Upper lobe of right lung (tissue), 1 donor: ENCODE measurements around the gene DRG1. TPM values are rescaled to one million over a fixed set of nuclear protein-coding genes. Genes with fewer than 3 reads are reported as not detected.

ENCODE experiments used
- ATAC-seq: fragments of 200-7000 bp; cut with Tn5 transposase; one replicate; pipeline ENCODE4 v1.9.1; 2020; ENCODE audit warnings: mild to moderate bottlenecking, moderate library complexity
- DNase-seq: peaks from one replicate; pipeline ENCODE4 v3.0.0-alpha.2; 2020
- H3K27ac ChIP-seq: fragments of 200-600 bp; one replicate; pipeline ENCODE4 v1.8.0; 2022
- H3K27me3 ChIP-seq: fragments of 200-600 bp; one replicate; pipeline ENCODE4 v1.8.0; 2022; ENCODE audit warnings: mild to moderate bottlenecking
- H3K36me3 ChIP-seq: fragments of 200-600 bp; one replicate; pipeline ENCODE4 v1.8.0; 2022
- H3K4me1 ChIP-seq: fragments of 200-600 bp; one replicate; pipeline ENCODE4 v1.8.0; 2022
- H3K4me3 ChIP-seq: fragments of 200-600 bp; one replicate; pipeline ENCODE4 v1.8.0; 2022; ENCODE audit warnings: mild to moderate bottlenecking
- H3K9me3 ChIP-seq: fragments of 200-600 bp; one replicate; pipeline ENCODE4 v1.8.0; 2022
- CTCF ChIP-seq: fragments of 200-600 bp; IDR thresholded peaks from one replicate; pipeline ENCODE4 v1.8.0; 2022; ENCODE audit warnings: antibody characterized with exemption
- intact Hi-C: fragments of 100-400 bp; cut with DNase I; formaldehyde crosslinking; loops from one replicate; pipeline ENCODE4 v1.11.0; 2022
- total RNA-seq: library from RNA; stranded (reverse); fragmentation: NEBNext Ultra II Directional; extraction: Animal tissue kit (Norgen Biotek cat#: 25700); gene quantifications from one replicate; pipeline ENCODE4 v1.2.1, GENCODE V29; 2021
- donor health status: DM: no; HTN: yes; CAD: no; lungs with severe emphysema.

The DRG1 gene
- total RNA-seq, 1 donor from 2014 or later = 35.5 TPM

- no peaks in the 10 kb centered on the region for H3K27me3 ChIP-seq
- H3K4me1 ChIP-seq = no peaks in the 10 kb centered on the region
- DNase-seq (no peak), ATAC-seq (no peak)
- intact Hi-C loops = no loop called here
- H3K4me3 ChIP-seq = no peak overlapping the region
- H3K27ac ChIP-seq = no peak overlapping the region
- TF ChIP-seq CTCF = no peak
- no peaks in the 10 kb centered on the region for H3K9me3 ChIP-seq
- peaks cover 97% of the 10 kb centered on the region for H3K36me3 ChIP-seq
Observed at GRCh38 chr22:31431950-31432349, 32.5 kb downstream of the DRG1 start.

DNA sequence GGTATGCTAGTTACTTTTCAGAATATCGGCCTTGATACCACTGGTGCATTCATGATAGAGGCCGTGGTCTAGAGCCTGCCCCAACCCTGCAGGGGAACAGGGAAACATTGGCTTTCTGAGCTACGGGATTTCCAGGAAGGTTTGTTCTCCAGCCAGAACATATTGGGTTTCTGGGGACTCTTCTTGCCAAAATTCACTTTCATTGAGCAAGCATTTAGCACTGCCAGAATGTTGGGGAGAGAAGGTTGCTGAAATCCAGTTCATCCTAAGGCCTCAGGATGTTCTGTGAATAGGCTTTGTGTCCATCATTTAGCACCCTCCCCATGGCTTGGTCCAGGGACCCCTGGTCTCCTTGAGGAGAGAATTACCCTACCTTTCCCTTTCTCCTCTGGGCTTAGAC, 36.7 kb downstream of the DRG1 start:
- no peaks in the 10 kb centered on the region for H3K9me3 ChIP-seq
- H3K4me1 ChIP-seq = no peaks in the 10 kb centered on the region
- peaks cover 100% of the 10 kb centered on the region for H3K36me3 ChIP-seq
- H3K4me3 ChIP-seq = no peak overlapping the region
- no peak for TF ChIP-seq CTCF
- H3K27ac ChIP-seq = no peak overlapping the region
- no peaks in the 10 kb centered on the region for H3K27me3 ChIP-seq
- ATAC-seq = no peak
- DNase-seq = no peak
- intact Hi-C loops = no loop called here

GRCh38 chr22:31439808-31440207, 40.4 kb downstream of the DRG1 start:
- H3K27me3 ChIP-seq = no peaks in the 10 kb centered on the region
- H3K4me1 ChIP-seq = no peaks in the 10 kb centered on the region
- ATAC-seq = peak; percentile 30
- H3K9me3 ChIP-seq = no peaks in the 10 kb centered on the region
- no peak overlapping the region for H3K4me3 ChIP-seq
- intact Hi-C loops = no loop called here
- peaks cover 100% of the 10 kb centered on the region for H3K36me3 ChIP-seq
- H3K27ac ChIP-seq = no peak overlapping the region
- DNase-seq = no peak
- TF ChIP-seq CTCF = no peak

DNA sequence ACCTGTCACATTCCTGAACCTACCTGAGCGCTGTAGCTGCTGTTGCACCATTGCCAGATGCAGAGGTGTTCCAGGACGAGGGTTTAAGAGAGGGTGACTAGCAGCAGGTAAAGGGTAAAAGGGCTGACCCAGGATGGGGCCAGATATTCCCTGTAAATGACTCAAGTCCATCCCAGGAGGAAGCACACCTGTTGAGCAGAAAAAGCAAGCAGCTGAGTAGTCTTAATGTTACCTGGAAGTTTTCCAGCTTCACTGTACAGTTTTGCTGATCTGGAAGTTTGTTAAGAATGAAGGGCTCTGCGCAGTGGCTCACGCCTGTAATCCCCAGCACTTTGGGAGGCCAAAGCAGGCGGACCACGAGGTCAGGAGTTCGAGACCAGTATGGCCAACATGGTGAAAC, 41.3 kb downstream of the DRG1 start:
- Histone ChIP-seq H3K36me3 (peaks cover 99% of the 10 kb centered on the region), H3K4me3 (no peak overlapping the region), H3K27me3 (no peaks in the 10 kb centered on the region), H3K4me1 (no peaks in the 10 kb centered on the region), H3K9me3 (no peaks in the 10 kb centered on the region), H3K27ac (no peak overlapping the region)
- intact Hi-C loops = no loop called here
- no peak for TF ChIP-seq CTCF
- DNase-seq (no peak), ATAC-seq (no peak)

- H3K36me3 ChIP-seq = peaks cover 96% of the 10 kb centered on the region
- no peaks in the 10 kb centered on the region for H3K9me3 ChIP-seq
- H3K4me1 ChIP-seq = no peaks in the 10 kb centered on the region
- intact Hi-C loops = no loop called here
- ATAC-seq (no peak), DNase-seq (no peak)
- H3K4me3 ChIP-seq = no peak overlapping the region
- no peak overlapping the region for H3K27ac ChIP-seq
- no peaks in the 10 kb centered on the region for H3K27me3 ChIP-seq
- TF ChIP-seq CTCF = no peak
Observed at GRCh38 chr22:31441652-31442051, 42.2 kb downstream of the DRG1 start.

DNA sequence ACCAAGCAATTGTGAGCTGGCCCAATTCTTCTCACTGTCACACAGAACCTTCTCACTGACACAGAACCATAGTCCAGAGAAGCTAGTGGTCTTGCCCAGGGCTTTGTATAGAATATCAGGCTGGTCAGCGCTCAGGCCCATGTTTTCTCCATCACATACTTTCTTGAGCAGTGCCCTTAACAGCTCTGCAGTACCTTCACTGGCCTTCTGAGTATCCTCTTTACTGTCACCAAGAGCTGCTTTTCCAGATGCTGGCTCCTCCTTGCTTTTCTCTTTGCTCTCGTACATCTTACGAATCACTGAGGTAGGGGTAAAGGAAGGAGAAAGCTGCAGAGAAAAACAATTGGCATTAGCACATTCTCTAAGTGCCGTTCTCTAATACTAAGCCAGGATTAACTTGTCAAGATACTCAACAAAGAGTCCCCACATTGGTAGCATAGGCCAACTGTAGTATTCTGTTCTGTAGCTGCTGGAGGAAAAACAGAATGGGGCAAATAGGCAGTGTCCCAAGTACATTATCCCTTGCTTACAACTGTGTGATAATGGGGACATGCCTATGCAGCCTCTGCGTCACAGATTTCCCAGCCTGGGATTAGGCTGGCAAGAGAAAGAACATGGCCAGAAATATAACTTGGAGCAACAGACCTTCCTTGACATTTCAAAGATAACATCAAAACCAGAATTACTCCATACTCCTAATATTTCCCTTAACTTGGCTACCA, 43.5 kb downstream of the DRG1 start:
- no peak overlapping the region for H3K4me3 ChIP-seq
- no peaks in the 10 kb centered on the region for H3K9me3 ChIP-seq
- H3K27ac ChIP-seq = no peak overlapping the region
- peaks cover 96% of the 10 kb centered on the region for H3K36me3 ChIP-seq
- DNase-seq = no peak
- no peak for ATAC-seq
- no peak for TF ChIP-seq CTCF
- H3K27me3 ChIP-seq = no peaks in the 10 kb centered on the region
- H3K4me1 ChIP-seq = no peaks in the 10 kb centered on the region
- intact Hi-C loops = no loop called here
